ENCODE results near the gene TLE1.

DNA sequence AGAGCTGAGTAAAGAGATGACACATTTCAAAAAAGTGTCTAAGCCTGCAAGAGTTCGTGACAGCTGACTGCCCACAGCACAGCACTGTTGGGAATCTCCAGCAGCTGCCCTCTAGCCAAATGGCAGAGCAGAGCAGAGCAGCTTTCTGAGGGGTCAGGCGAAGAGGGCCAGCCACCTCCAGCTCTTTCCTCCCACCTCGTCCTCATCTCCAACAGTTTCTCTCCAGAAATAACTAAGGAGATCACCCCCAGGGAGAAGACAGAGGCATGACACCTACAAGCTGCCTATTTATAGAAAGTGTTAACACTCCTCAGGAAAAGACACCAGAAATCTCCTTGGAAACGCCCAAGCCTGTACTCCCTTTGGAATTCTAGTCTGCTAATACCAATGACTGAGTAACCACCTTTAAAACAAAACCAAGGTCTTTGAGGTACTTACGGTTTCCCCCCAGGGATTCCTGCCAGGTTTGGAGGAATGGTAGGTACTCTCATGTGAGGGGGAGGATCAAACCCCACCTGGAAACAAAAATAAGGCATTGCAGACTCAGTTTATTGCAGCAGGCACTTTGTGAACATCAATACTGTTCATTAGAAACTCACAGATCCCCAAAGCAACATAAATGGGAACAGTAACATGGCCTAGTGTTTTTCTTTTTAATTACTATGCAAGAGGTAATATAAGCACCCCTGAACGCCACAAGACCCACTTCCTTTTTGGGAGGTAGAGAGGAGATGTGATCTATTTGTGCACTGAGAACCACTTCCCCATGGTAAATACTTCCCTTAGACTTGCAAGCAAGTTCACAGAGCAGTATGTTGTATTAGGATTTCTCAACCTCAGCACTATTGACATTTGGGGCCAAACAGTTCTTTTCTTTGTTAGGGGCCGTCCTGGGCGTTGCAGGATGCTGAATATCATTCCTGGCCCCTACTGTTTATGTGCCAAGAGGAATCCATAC, 79.3 kb downstream of the TLE1 start:
- TF ChIP-seq CTCF (IDR thresholded peaks at IDR 0.05) (no peak), POLR2A (IDR thresholded peaks at IDR 0.05) (no peak), EP300 (IDR thresholded peaks at IDR 0.05; ENCODE audit: low read depth) (no peak), POLR2AphosphoS5 (IDR thresholded peaks at IDR 0.05) (no peak)

All from transverse colon (tissue), 4 donors.